PFSK-1 (cell line): ENCODE measurements around the gene NDEL1.

Experiments used
- FOXP2 ChIP-seq: optimal IDR thresholded peaks from 2 replicates; pipeline ENCODE3; 2011; ENCODE audit warnings: borderline replicate concordance, control low read depth, inconsistent platforms; ENCODE audit not compliant: insufficient read depth; ENCODE audit errors: extremely low read length, extremely low read depth
- POLR2AphosphoS5 ChIP-seq: IDR thresholded peaks from 2 replicates; pipeline ENCODE4 v1.6.1; 2012; ENCODE audit warnings: low read depth, mild to moderate bottlenecking, control low read depth, low read length, moderate library complexity
- REST ChIP-seq, 2 experiments: IDR thresholded peaks; 2 replicates each; pipeline versions ENCODE4 v1.6.1 to v1.8.0; 2011 to 2012; ENCODE audit warnings: low read depth in 2 of 2, low read length in 2 of 2, control low read depth in 1 of 2, inconsistent platforms in 1 of 2, mild to moderate bottlenecking in 1 of 2, moderate library complexity in 1 of 2; ENCODE audit not compliant: insufficient read depth in 1 of 2
- SIN3A ChIP-seq: IDR thresholded peaks from 2 replicates; pipeline ENCODE4 v1.6.1; 2012; ENCODE audit warnings: mild to moderate bottlenecking, low read length, moderate library complexity, borderline replicate concordance; ENCODE audit not compliant: insufficient read depth
- TAF1 ChIP-seq: IDR thresholded peaks from 2 replicates; pipeline ENCODE4 v1.6.1; 2012; ENCODE audit warnings: low read length, control low read depth, borderline replicate concordance; ENCODE audit not compliant: insufficient read depth

The NDEL1 gene

GRCh38 chr17:8504460-8505207, 69.0 kb downstream of the NDEL1 start:
- TF ChIP-seq FOXP2: no peak
- no peak for TF ChIP-seq SIN3A

DNA sequence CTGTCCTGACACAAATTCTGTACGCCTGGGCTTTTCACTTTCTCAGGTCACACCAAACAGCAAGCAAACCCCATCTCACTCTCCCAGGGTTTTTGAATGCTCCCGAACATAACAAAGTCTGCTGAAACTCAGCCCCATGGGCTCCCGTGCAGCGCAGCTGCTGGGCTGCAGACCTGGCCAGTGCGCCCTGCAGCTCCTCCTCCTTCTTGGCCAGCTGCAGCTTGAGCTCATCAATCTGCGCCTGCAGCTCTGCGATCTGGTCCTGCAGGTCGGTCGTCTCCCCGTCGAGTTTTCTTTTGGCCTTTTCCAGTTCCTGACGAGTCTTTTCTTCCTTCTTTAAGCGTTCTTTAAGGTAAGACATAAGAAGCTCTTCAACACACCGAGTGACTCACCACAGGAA, 70.5 kb downstream of the NDEL1 start:
- TF ChIP-seq REST (IDR thresholded peaks at IDR 0.05; ENCODE audit: insufficient read depth in 1 of 2, low read depth in 2 of 2, low read length in 2 of 2) (no peak), TAF1 (no peak), FOXP2 (no peak), SIN3A (no peak), POLR2AphosphoS5 (no peak)

GRCh38 chr17:8514801-8515200, 79.1 kb downstream of the NDEL1 start:
- no peak for TF ChIP-seq SIN3A
- no peak for TF ChIP-seq FOXP2
- no peak for TF ChIP-seq TAF1
- TF ChIP-seq POLR2AphosphoS5: no peak
- no peak for TF ChIP-seq REST (IDR thresholded peaks at IDR 0.05; ENCODE audit: insufficient read depth in 1 of 2, low read depth in 2 of 2, low read length in 2 of 2)
